ES-I3 (cell line): ENCODE measurements around the gene MPO.

Source experiments
- H3K36me3 ChIP-seq: 2 replicates; pipeline ENCODE4 v1.6.1; 2013; ENCODE audit warnings: mild to moderate bottlenecking, low read length, control low read depth, moderate library complexity; ENCODE audit not compliant: insufficient read depth
- H3K4me1 ChIP-seq: 2 replicates; pipeline ENCODE4 v1.6.1; 2013; ENCODE audit warnings: mild to moderate bottlenecking, control low read depth, low read length; ENCODE audit not compliant: insufficient read depth
- H3K9ac ChIP-seq: 2 replicates; pipeline ENCODE4 v1.6.1; 2013; ENCODE audit warnings: low read depth, mild to moderate bottlenecking, low read length, moderate library complexity
- H3K9me3 ChIP-seq: 2 replicates; pipeline ENCODE4 v1.6.1; 2013; ENCODE audit warnings: mild to moderate bottlenecking, low read length, moderate library complexity; ENCODE audit not compliant: control insufficient read depth, insufficient read depth

The MPO gene

GRCh38 chr17:58282442-58282841 is 1.7 kb upstream of the MPO start:
- Histone ChIP-seq H3K4me1 (peaks cover 17% of the 10 kb centered on the region), H3K9me3 (no peaks in the 10 kb centered on the region), H3K9ac (no peak overlapping the region), H3K36me3 (no peaks in the 10 kb centered on the region)

- no peaks in the 10 kb centered on the region for H3K36me3 ChIP-seq
- no peak overlapping the region for H3K9ac ChIP-seq
- peaks cover 17% of the 10 kb centered on the region for H3K4me1 ChIP-seq
- H3K9me3 ChIP-seq: no peaks in the 10 kb centered on the region
Measured at GRCh38 chr17:58281511-58282011, 826 bp upstream of the MPO start.

GRCh38 chr17:58279736-58280479 is 827 bp downstream of the MPO start:
- Histone ChIP-seq H3K36me3 (no peaks in the 10 kb centered on the region), H3K9ac (no peak overlapping the region), H3K9me3 (no peaks in the 10 kb centered on the region), H3K4me1 (peaks cover 11% of the 10 kb centered on the region)

- H3K9ac ChIP-seq: no peak overlapping the region
- H3K4me1 ChIP-seq: peaks cover 4% of the 10 kb centered on the region
- H3K36me3 ChIP-seq: no peaks in the 10 kb centered on the region
- H3K9me3 ChIP-seq: no peaks in the 10 kb centered on the region
Measured at GRCh38 chr17:58279016-58279711, 1.6 kb downstream of the MPO start.

- no peaks in the 10 kb centered on the region for H3K9me3 ChIP-seq
- no peaks in the 10 kb centered on the region; the same call in 1 of the 2 replicates for H3K4me1 ChIP-seq
- no peaks in the 10 kb centered on the region for H3K36me3 ChIP-seq
- no peak overlapping the region for H3K9ac ChIP-seq
Measured at GRCh38 chr17:58278661-58279015, 2.1 kb downstream of the MPO start.

- no peak overlapping the region for H3K9ac ChIP-seq
Measured at GRCh38 chr17:58277802-58278595, 2.7 kb downstream of the MPO start.

GRCh38 chr17:58277107-58277801 is 3.5 kb downstream of the MPO start:
- no peaks in the 10 kb centered on the region for H3K9me3 ChIP-seq
- H3K4me1 ChIP-seq: no peaks in the 10 kb centered on the region; the same call in 1 of the 2 replicates
- no peaks in the 10 kb centered on the region for H3K36me3 ChIP-seq
- no peak overlapping the region for H3K9ac ChIP-seq

More at GRCh38 chr17:58277802-58278595, 2.7 kb downstream of the MPO start:
- H3K36me3 ChIP-seq: no peaks in the 10 kb centered on the region
- H3K9me3 ChIP-seq: no peaks in the 10 kb centered on the region
- H3K4me1 ChIP-seq: no peaks in the 10 kb centered on the region; the same call in 1 of the 2 replicates

GRCh38 chr17:58276423-58276822 is 4.3 kb downstream of the MPO start:
- Histone ChIP-seq H3K9me3 (no peaks in the 10 kb centered on the region), H3K9ac (no peak overlapping the region), H3K4me1 (no peaks in the 10 kb centered on the region; the same call in 1 of the 2 replicates), H3K36me3 (no peaks in the 10 kb centered on the region)

- Histone ChIP-seq H3K9me3 (no peaks in the 10 kb centered on the region), H3K9ac (no peak overlapping the region), H3K36me3 (no peaks in the 10 kb centered on the region), H3K4me1 (no peaks in the 10 kb centered on the region; the same call in 1 of the 2 replicates)
Measured at GRCh38 chr17:58275417-58275816, 5.3 kb downstream of the MPO start.

GRCh38 chr17:58273453-58274104 is 7.2 kb downstream of the MPO start:
- H3K36me3 ChIP-seq: no peaks in the 10 kb centered on the region
- H3K4me1 ChIP-seq: no peaks in the 10 kb centered on the region; the same call in 1 of the 2 replicates
- no peaks in the 10 kb centered on the region for H3K9me3 ChIP-seq
- H3K9ac ChIP-seq: no peak overlapping the region

GRCh38 chr17:58272367-58273280 is 8.1 kb downstream of the MPO start:
- H3K36me3 ChIP-seq: no peaks in the 10 kb centered on the region
- H3K9me3 ChIP-seq: no peaks in the 10 kb centered on the region
- no peaks in the 10 kb centered on the region for H3K4me1 ChIP-seq
- H3K9ac ChIP-seq: no peak overlapping the region

- Histone ChIP-seq H3K9ac (no peak overlapping the region), H3K4me1 (no peaks in the 10 kb centered on the region), H3K36me3 (no peaks in the 10 kb centered on the region), H3K9me3 (no peaks in the 10 kb centered on the region)
Measured at GRCh38 chr17:58271216-58271931, 9.4 kb downstream of the MPO start.
